A549 (cell line): ENCODE data around the gene INSYN2B.

Experiments used
- ESRRA ChIP-seq: fragments of 150-350 bp; IDR thresholded peaks from 2 replicates; pipeline ENCODE4 v1.6.1; 2014; ENCODE audit warnings: mild to moderate bottlenecking, low read length, borderline replicate concordance
- MAFK ChIP-seq: fragments of 450-650 bp; IDR thresholded peaks from 2 replicates; pipeline ENCODE4 v1.6.1; 2014; ENCODE audit not compliant: partially characterized antibody

DNA sequence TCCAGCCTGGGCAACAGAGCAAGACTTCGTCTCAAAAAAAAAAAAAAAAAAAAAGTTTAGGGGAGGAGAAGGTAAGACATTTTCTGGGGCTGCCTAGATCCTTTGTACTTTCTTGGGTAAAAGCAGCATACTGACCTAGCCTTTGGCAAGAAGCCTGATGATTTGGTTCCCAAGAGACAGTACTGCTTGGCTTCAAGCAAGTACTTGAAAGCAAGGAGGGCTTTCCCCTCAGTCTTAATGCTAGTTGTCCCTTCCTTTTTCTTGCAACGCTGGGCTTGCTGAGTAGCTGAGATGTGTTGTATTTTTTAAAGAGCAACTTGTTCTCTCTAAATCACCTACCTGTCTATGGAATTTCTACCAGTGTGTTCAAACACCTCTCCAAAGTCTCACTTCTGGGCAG, 76.2 kb downstream of the INSYN2B start:
- TF ChIP-seq ESRRA (no peak), MAFK (no peak)
